GM12878 (cell line): ENCODE data around the gene TM9SF2. TPM values are rescaled to one million over a fixed set of nuclear protein-coding genes. Genes with fewer than 3 reads are reported as not detected.
"Not testable (repeated sequence)": the region's sequence is repeated elsewhere in the genome, so short reads cannot be mapped to it uniquely, and the experiment has no call there.

Experiments
- ATAC-seq: fragments of 200-7000 bp; cut with Tn5 transposase; 3 replicates; pipeline ENCODE4 v1.9.1; 2020; ENCODE audit warnings: mild to moderate bottlenecking, moderate library complexity
- BruUV-seq: library from RNA; stranded (reverse); fragments of 400-500 nt; replicated peaks from 2 replicates; lab custom pipeline; 2021; lab: Mats Ljungman, UMichigan
- CTCF ChIA-PET: fragments of 300-600 bp; sonication (Branson Sonifier 250); formaldehyde crosslinking; extraction: SDS; loops from one replicate; lab custom pipeline; 2021; ENCODE audit warnings: inconsistent platforms; lab: Yijun Ruan, JAX
- POLR2A ChIA-PET: fragments of 350-600 bp; formaldehyde crosslinking; extraction: SDS; loops from one replicate; lab custom pipeline; 2021; ENCODE audit warnings: inconsistent platforms; lab: Charles Lee
- RAD21 ChIA-PET: fragments of 300-600 bp; sonication (Branson Sonifier 250); formaldehyde crosslinking; loops from one replicate; lab custom pipeline; 2023; ENCODE audit warnings: antibody characterized with exemption; ENCODE audit not compliant: unreplicated experiment; lab: Charles Lee
- SMC1A ChIA-PET: fragments of 300-600 bp; sonication (Branson Sonifier 250); formaldehyde crosslinking; loops from one replicate; lab custom pipeline; 2023; ENCODE audit not compliant: unreplicated experiment, uncharacterized antibody; lab: Charles Lee
- DNase-seq: peaks from one replicate; pipeline ENCODE4 v3.0.0-alpha.2; 2011; ENCODE audit warnings: low read depth, low spot score
- FAIRE-seq: peaks from 3 replicates; lab custom pipeline; 2011; peaks lifted over from hg19 to GRCh38; lab: Jason Lieb, UNC
- H2AFZ ChIP-seq: 2 replicates; pipeline ENCODE4 v1.6.0; 2011; ENCODE audit warnings: low read depth, low read length, control low read depth; ENCODE audit not compliant: control insufficient read depth
- H3K27ac ChIP-seq: 2 replicates; pipeline ENCODE4 v1.5.1; 2011; ENCODE audit warnings: control low read depth; ENCODE audit not compliant: control insufficient read depth, insufficient read depth
- H3K27me3 ChIP-seq, 2 experiments: replicated peaks in 1 of 2; 2 replicates each; pipeline versions ENCODE4 v1.6.0 to v1.6.1; 2011; ENCODE audit warnings: low read length in 1 of 2; ENCODE audit not compliant: control insufficient read depth in 2 of 2, insufficient read depth in 2 of 2
- H3K36me3 ChIP-seq, 2 experiments: 2 replicates each; pipeline ENCODE4 v1.5.1; 2011; ENCODE audit warnings: low read length in 1 of 2; ENCODE audit not compliant: control insufficient read depth in 2 of 2, insufficient read depth in 2 of 2
- H3K4me1 ChIP-seq: 2 replicates; pipeline ENCODE4 v1.6.1; 2011; ENCODE audit warnings: mild to moderate bottlenecking, low read length, moderate library complexity, mixed read lengths; ENCODE audit not compliant: control insufficient read depth, insufficient read depth
- H3K4me2 ChIP-seq: 2 replicates; pipeline ENCODE4 v1.6.0; 2011; ENCODE audit warnings: control low read depth; ENCODE audit not compliant: control insufficient read depth, insufficient read depth
- H3K4me3 ChIP-seq: fragments of 200-600 bp; sonication (generic); 2 replicates; pipeline ENCODE4 v1.5.1; 2016
- H3K79me2 ChIP-seq: 2 replicates; pipeline ENCODE4 v1.6.0; 2011; ENCODE audit warnings: low read length; ENCODE audit not compliant: control insufficient read depth, insufficient read depth
- H3K9ac ChIP-seq: 2 replicates; pipeline ENCODE4 v1.8.0; 2011; ENCODE audit warnings: low read length, control low read depth, mixed read lengths; ENCODE audit not compliant: control insufficient read depth, insufficient read depth
- H3K9me3 ChIP-seq: replicated peaks from 3 replicates; pipeline ENCODE4 v1.5.1; 2011; ENCODE audit warnings: mild to moderate bottlenecking, low read length; ENCODE audit not compliant: control insufficient read depth, insufficient read depth
- H4K20me1 ChIP-seq: 2 replicates; pipeline ENCODE4 v1.6.0; 2011; ENCODE audit not compliant: control insufficient read depth, insufficient read depth
- EP300 ChIP-seq, 2 experiments: fragments of 150-350 bp in 1 of 2; IDR thresholded peaks; 2 replicates each; pipeline ENCODE4 v1.6.1; 2011 to 2012; ENCODE audit warnings: low read depth in 2 of 2, low read length in 2 of 2, borderline replicate concordance in 1 of 2, improper control_type of control experiment in 1 of 2, inconsistent platforms in 1 of 2; ENCODE audit not compliant: control insufficient read depth in 1 of 2
- FOS ChIP-seq: IDR thresholded peaks from 3 replicates; pipeline ENCODE4 v1.6.1; 2011; ENCODE audit warnings: borderline replicate concordance; ENCODE audit not compliant: insufficient read length; ENCODE audit errors: extremely low read depth
- JUNB ChIP-seq: IDR thresholded peaks from 2 replicates; pipeline ENCODE4 v1.6.1; 2016; ENCODE audit warnings: antibody characterized with exemption, mild to moderate bottlenecking
- NFXL1 ChIP-seq: fragments of 450-650 bp; IDR thresholded peaks from 2 replicates; pipeline ENCODE4 v1.6.1; 2017; ENCODE audit warnings: antibody characterized with exemption, mild to moderate bottlenecking, borderline replicate concordance
- NFYA ChIP-seq: IDR thresholded peaks from 2 replicates; pipeline ENCODE4 v1.6.1; 2011; ENCODE audit warnings: low read depth, mild to moderate bottlenecking, low read length, improper control_type of control experiment, borderline replicate concordance
- PAX5 ChIP-seq: IDR thresholded peaks from 2 replicates; pipeline ENCODE4 v1.6.1; 2011; ENCODE audit warnings: low read depth, low read length, borderline replicate concordance
- RELA ChIP-seq: fragments of 450-650 bp; IDR thresholded peaks from 2 replicates; pipeline ENCODE4 v1.8.0; 2014; ENCODE audit warnings: borderline replicate concordance; ENCODE audit not compliant: partially characterized antibody
- SMAD5 ChIP-seq: IDR thresholded peaks from 2 replicates; pipeline ENCODE4 v1.6.1; 2016; ENCODE audit warnings: antibody characterized with exemption, low read depth
- SREBF1 ChIP-seq: IDR thresholded peaks from 2 replicates; pipeline ENCODE4 v1.6.1; 2012; ENCODE audit warnings: mild to moderate bottlenecking, low read length
- STAT1 ChIP-seq: fragments of 450-650 bp; conservative IDR thresholded peaks from 2 replicates; pipeline ENCODE4 v1.6.1; 2014; ENCODE audit warnings: antibody characterized with exemption, mild to moderate bottlenecking
- WGBS: methylation state at CpG from one replicate; pipeline ENCODE4 v1.1.6; 2016; ENCODE audit warnings: low lambda C conversion rate; ENCODE audit not compliant: insufficient replicate concordance, insufficient coverage; ENCODE audit errors: missing lambda C conversion rate; 5-methylcytosine and 5-hydroxymethylcytosine counted together
- in situ Hi-C: fragments of 300-500 bp; cut with MboI; formaldehyde crosslinking; loops from 9 replicates; pipeline ENCODE4 v1.14.3; 2018; ENCODE audit warnings: mixed read lengths
- intact Hi-C: fragments of 100-400 bp; cut with micrococcal nuclease; formaldehyde crosslinking; loops from one replicate; pipeline ENCODE4 v1.14.2; 2022; ENCODE audit not compliant: unreplicated experiment
- polyA plus RNA-seq, 11 experiments: library from polyadenylated mRNA; depleted of rRNA in 4 of 11; unstranded in 6 of 11; stranded (reverse) in 5 of 11; fragments of >200 nt; fragmentation: Nextera tagmentation in 4 of 11; fragmentation: Illumina TruSeq in 1 of 11; extraction: Ambion mirVana in 4 of 11; extraction: Trizol in 1 of 11; gene quantifications; 1 replicate in 1 of 11; 2 replicates in 10 of 11; pipeline versions ENCODE4 v1.2.1 to v1.2.3, GENCODE V29; 2011 to 2016; ENCODE audit warnings: inconsistent platforms in 2 of 11, missing spikeins in 2 of 11, low read depth in 1 of 11
- total RNA-seq, 4 experiments: library from RNA; depleted of rRNA in 3 of 4; stranded (reverse); fragments of >200 nt in 3 of 4; fragmentation: Illumina TruSeq in 1 of 4; extraction: Trizol in 1 of 4; gene quantifications; 2 replicates each; pipeline versions ENCODE4 v1.2.1 to v1.2.3, GENCODE V29; 2013 to 2021
- TF ChIP-seq, protein P1 (sequence below): IDR thresholded peaks from 2 replicates; pipeline ENCODE4 v1.6.1; 2012; ENCODE audit warnings: mild to moderate bottlenecking, low read depth, low read length
- TF ChIP-seq, protein P2 (sequence below): IDR thresholded peaks from 2 replicates; pipeline ENCODE4 v1.6.1; 2011; ENCODE audit warnings: borderline replicate concordance, low read depth, mild to moderate bottlenecking, moderate library complexity, mixed read lengths, low read length; ENCODE audit not compliant: insufficient read depth; ENCODE audit errors: extremely low read length

TM9SF2 gene
- total and polyA plus RNA-seq, 10 of the 15 experiments (the other 5 are each of a cell fraction or from before 2014, with no cell fraction given): 34.6 to 128 (median 79.2) TPM

DNA sequence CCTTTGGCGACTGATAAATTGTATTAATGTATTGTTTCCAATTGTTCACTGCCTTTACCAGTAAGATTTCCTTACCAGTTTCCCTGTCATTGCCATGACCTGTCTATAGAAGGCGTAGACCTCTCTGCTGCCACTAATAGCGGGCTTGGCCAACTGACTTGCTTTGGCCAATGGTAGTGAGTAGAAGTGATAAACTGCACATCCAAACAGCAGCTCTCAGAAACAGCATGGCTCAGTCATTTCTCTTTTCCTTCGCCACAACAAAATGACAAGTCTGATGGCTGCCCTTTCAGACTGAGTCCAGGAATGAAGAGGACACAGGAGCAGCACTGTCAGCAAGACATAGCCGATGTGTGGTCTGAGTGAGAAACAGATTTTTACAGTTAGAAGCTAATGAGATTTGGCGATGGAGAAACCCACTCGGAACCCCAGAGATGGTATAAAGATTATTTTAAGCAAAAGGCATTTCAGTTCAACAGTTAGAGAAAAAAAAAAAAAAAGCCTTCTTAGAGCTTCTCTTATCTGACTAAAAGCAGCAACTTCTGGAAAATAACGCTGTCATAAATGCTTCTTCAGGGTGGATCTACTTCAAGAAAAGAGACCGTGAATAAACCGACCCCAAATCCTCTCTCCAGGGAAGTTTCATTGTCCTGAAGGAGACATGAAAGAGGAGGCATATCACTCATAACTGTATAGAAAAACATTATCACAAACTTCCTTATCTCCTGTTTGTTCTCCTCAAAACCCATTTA lies 42.0 kb upstream of the TM9SF2 start (continued):
- TF ChIP-seq, protein P1, sequence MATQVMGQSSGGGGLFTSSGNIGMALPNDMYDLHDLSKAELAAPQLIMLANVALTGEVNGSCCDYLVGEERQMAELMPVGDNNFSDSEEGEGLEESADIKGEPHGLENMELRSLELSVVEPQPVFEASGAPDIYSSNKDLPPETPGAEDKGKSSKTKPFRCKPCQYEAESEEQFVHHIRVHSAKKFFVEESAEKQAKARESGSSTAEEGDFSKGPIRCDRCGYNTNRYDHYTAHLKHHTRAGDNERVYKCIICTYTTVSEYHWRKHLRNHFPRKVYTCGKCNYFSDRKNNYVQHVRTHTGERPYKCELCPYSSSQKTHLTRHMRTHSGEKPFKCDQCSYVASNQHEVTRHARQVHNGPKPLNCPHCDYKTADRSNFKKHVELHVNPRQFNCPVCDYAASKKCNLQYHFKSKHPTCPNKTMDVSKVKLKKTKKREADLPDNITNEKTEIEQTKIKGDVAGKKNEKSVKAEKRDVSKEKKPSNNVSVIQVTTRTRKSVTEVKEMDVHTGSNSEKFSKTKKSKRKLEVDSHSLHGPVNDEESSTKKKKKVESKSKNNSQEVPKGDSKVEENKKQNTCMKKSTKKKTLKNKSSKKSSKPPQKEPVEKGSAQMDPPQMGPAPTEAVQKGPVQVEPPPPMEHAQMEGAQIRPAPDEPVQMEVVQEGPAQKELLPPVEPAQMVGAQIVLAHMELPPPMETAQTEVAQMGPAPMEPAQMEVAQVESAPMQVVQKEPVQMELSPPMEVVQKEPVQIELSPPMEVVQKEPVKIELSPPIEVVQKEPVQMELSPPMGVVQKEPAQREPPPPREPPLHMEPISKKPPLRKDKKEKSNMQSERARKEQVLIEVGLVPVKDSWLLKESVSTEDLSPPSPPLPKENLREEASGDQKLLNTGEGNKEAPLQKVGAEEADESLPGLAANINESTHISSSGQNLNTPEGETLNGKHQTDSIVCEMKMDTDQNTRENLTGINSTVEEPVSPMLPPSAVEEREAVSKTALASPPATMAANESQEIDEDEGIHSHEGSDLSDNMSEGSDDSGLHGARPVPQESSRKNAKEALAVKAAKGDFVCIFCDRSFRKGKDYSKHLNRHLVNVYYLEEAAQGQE: no peak
- TF ChIP-seq PAX5: no peak
- TF ChIP-seq, protein P2, sequence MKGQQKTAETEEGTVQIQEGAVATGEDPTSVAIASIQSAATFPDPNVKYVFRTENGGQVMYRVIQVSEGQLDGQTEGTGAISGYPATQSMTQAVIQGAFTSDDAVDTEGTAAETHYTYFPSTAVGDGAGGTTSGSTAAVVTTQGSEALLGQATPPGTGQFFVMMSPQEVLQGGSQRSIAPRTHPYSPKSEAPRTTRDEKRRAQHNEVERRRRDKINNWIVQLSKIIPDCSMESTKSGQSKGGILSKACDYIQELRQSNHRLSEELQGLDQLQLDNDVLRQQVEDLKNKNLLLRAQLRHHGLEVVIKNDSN: no peak
- TF ChIP-seq RELA: no peak
- TF ChIP-seq EP300 (IDR thresholded peaks at IDR 0.05; ENCODE audit: borderline replicate concordance in 1 of 2, control insufficient read depth in 1 of 2, low read depth in 2 of 2, low read length in 2 of 2): no peak
- TF ChIP-seq NFYA: no peak
- TF ChIP-seq NFXL1: no peak
- TF ChIP-seq STAT1: no peak
- no peak for TF ChIP-seq SMAD5
- no peak for TF ChIP-seq FOS
- no peak for TF ChIP-seq SREBF1
- no peak for TF ChIP-seq JUNB

DNA sequence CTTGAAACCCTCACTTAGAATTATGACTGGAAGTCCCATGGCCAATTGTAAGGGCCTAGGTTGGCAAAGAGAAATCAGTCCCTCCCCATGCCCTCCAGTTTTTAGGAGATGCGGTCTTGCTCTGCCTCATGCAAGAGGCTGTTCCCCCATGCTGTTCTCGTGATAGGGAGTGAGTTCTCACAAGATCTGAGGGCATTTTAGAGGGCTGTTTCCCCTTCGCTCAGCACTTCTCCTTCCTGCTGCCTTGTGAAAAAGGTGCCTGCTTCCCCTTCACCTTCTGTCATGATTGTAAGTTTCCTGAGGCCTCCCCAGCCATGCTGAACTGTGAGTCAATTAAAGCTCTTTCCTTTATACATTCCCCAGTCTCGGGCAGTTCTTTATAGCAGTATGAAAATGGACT lies 40.5 kb upstream of the TM9SF2 start:
- POLR2A ChIA-PET, H3K79me2 ChIP-seq, H3K9me3 ChIP-seq, H3K4me1 ChIP-seq, H3K9ac ChIP-seq, H3K27me3 ChIP-seq, SMC1A ChIA-PET, intact Hi-C loops, H3K4me2 ChIP-seq, FAIRE-seq, RAD21 ChIA-PET, H3K4me3 ChIP-seq, H2AFZ ChIP-seq, H3K36me3 ChIP-seq, H3K27ac ChIP-seq, BruUV-seq, in situ Hi-C loops, DNase-seq, H4K20me1 ChIP-seq, ATAC-seq: not testable (repeated sequence)
- 63% methylated on average over 4 of the region's 4 CpGs for WGBS
- CTCF ChIA-PET: interaction anchor here (0.6 kb wide), 1 partner anchor 287 kb away, joined by 3 read pairs; no protein-coding TSS in a partner anchor
